HepG2 (cell line): ENCODE data around the gene CDK12. TPM values are rescaled to one million over a fixed set of nuclear protein-coding genes. Genes with fewer than 3 reads are reported as not detected.

Experiments used
- ATAC-seq: fragments of 200-7000 bp; cut with Tn5 transposase; 3 replicates; pipeline ENCODE4 v1.9.1; 2020; ENCODE audit warnings: mild to moderate bottlenecking, moderate library complexity
- BruUV-seq: library from RNA; stranded (reverse); fragments of 400-500 nt; replicated peaks from 2 replicates; lab custom pipeline; 2021; lab: Mats Ljungman, UMichigan
- CTCF ChIA-PET: fragments of 300-600 bp; formaldehyde crosslinking; extraction: SDS; loops from one replicate; lab custom pipeline; 2021; ENCODE audit warnings: low total read pairs, inconsistent platforms, low intra/inter-chr PET ratio; lab: Yijun Ruan, JAX
- POLR2A ChIA-PET: fragments of 350-600 bp; sonication (Branson Sonifier 250); formaldehyde crosslinking; loops from one replicate; lab custom pipeline; 2020; ENCODE audit warnings: antibody characterized with exemption, inconsistent platforms; lab: Yijun Ruan, JAX
- DNase-seq: peaks from one replicate; pipeline ENCODE4 v3.0.0-alpha.2; 2015; ENCODE audit warnings: low spot score
- FAIRE-seq: peaks from 3 replicates; lab custom pipeline; 2011; peaks lifted over from hg19 to GRCh38; lab: Jason Lieb, UNC
- H2AFZ ChIP-seq: one replicate; pipeline ENCODE4 v1.6.1; 2011; ENCODE audit warnings: low read length, inconsistent platforms
- H3K27ac ChIP-seq: fragments of 300-600 bp; 3 replicates; pipeline ENCODE4 v1.8.0; 2011; ENCODE audit warnings: mixed run types, mild to moderate bottlenecking, mixed read lengths, low read length, inconsistent platforms; ENCODE audit not compliant: insufficient read depth; ENCODE audit errors: extremely low read length
- H3K27me3 ChIP-seq, 2 experiments: fragments of 200-600 bp in 1 of 2; 2 replicates in 1 of 2; 3 replicates in 1 of 2; pipeline versions ENCODE4 v1.6.0 to v1.8.0; 2011; ENCODE audit warnings: low read length in 2 of 2, mild to moderate bottlenecking in 2 of 2, moderate library complexity in 2 of 2, inconsistent platforms in 1 of 2; ENCODE audit not compliant: insufficient read depth in 2 of 2, control insufficient read depth in 1 of 2
- H3K36me3 ChIP-seq, 2 experiments: fragments of 200-600 bp in 1 of 2; replicated peaks in 1 of 2; 2 replicates in 1 of 2; 3 replicates in 1 of 2; pipeline versions ENCODE4 v1.5.1 to v1.8.0; 2011; ENCODE audit warnings: low read length in 2 of 2, inconsistent platforms in 1 of 2; ENCODE audit not compliant: insufficient read depth in 2 of 2, control insufficient read depth in 1 of 2
- H3K4me1 ChIP-seq: 2 replicates; pipeline ENCODE4 v1.5.1; 2012; ENCODE audit warnings: low read length, inconsistent platforms; ENCODE audit not compliant: insufficient read depth
- H3K4me2 ChIP-seq: 2 replicates; pipeline ENCODE4 v1.6.0; 2011; ENCODE audit warnings: low read depth, low read length, inconsistent platforms
- H3K4me3 ChIP-seq, 3 experiments: fragments of 200-600 bp in 1 of 3; sonication (generic), shearing (Covaris generic) in 1 of 3; replicated peaks in 1 of 3; 2 replicates each; pipeline ENCODE4 v1.5.1; 2011 to 2016; ENCODE audit warnings: low read length in 3 of 3, inconsistent platforms in 2 of 3, low read depth in 2 of 3, mild to moderate bottlenecking in 2 of 3, control low read depth in 1 of 3, mixed read lengths in 1 of 3; ENCODE audit not compliant: insufficient read depth in 1 of 3
- H3K79me2 ChIP-seq: one replicate; pipeline ENCODE4 v1.6.1; 2011; ENCODE audit warnings: low read length, inconsistent platforms; ENCODE audit not compliant: insufficient read depth
- H3K9ac ChIP-seq: 2 replicates; pipeline ENCODE4 v1.6.0; 2011; ENCODE audit warnings: mild to moderate bottlenecking, low read depth, low read length, inconsistent platforms; ENCODE audit not compliant: insufficient read depth
- H3K9me3 ChIP-seq: 2 replicates; pipeline ENCODE4 v1.5.1; 2012; ENCODE audit warnings: mild to moderate bottlenecking, low read length
- H4K20me1 ChIP-seq: 2 replicates; pipeline ENCODE4 v1.6.0; 2011; ENCODE audit warnings: inconsistent platforms, mild to moderate bottlenecking, low read length, moderate library complexity; ENCODE audit not compliant: insufficient read depth
- ARNTL ChIP-seq: sonication (generic); formaldehyde crosslinking; IDR thresholded peaks from 2 replicates; pipeline ENCODE4 v1.4.0; 2020; ENCODE audit warnings: mild to moderate bottlenecking, missing genetic modification reagents
- CHD4 ChIP-seq: fragments of 200-600 bp; sonication (generic); IDR thresholded peaks from 2 replicates; pipeline ENCODE4 v1.7.0; 2017; ENCODE audit warnings: mild to moderate bottlenecking, low read length, borderline replicate concordance
- MEIS2 ChIP-seq: sonication (generic); formaldehyde crosslinking; IDR thresholded peaks from 2 replicates; pipeline ENCODE4 v1.9.0; 2021; ENCODE audit warnings: mild to moderate bottlenecking, missing genetic modification reagents
- ZBTB38 ChIP-seq: sonication (generic); formaldehyde crosslinking; IDR thresholded peaks from 2 replicates; pipeline ENCODE4 v1.5.1; 2020; ENCODE audit warnings: mild to moderate bottlenecking, missing genetic modification reagents
- ZNF224 ChIP-seq: sonication (generic); formaldehyde crosslinking; IDR thresholded peaks from 2 replicates; pipeline ENCODE4 v1.5.0; 2020; ENCODE audit warnings: mild to moderate bottlenecking, missing genetic modification reagents
- ZNF296 ChIP-seq: sonication (generic); formaldehyde crosslinking; conservative IDR thresholded peaks from 2 replicates; pipeline ENCODE4 v1.5.0; 2020; ENCODE audit warnings: mild to moderate bottlenecking, missing genetic modification reagents
- ZNF629 ChIP-seq: sonication (generic); formaldehyde crosslinking; conservative IDR thresholded peaks from 2 replicates; pipeline ENCODE4 v1.5.0; 2020; ENCODE audit warnings: missing genetic modification reagents
- ZNF841 ChIP-seq: sonication (generic); formaldehyde crosslinking; IDR thresholded peaks from 2 replicates; pipeline ENCODE4 v1.8.1; 2023; ENCODE audit warnings: missing genetic modification reagents, borderline replicate concordance
- WGBS: methylation state at CpG from one replicate; pipeline ENCODE4 v1.1.6; 2017; ENCODE audit warnings: low lambda C conversion rate; 5-methylcytosine and 5-hydroxymethylcytosine counted together
- in situ Hi-C: cut with HindIII; loops from 2 replicates; pipeline ENCODE4 v1.10.0; 2017; ENCODE audit warnings: low pct_unique_long_range_greater_than_20kb; ENCODE audit not compliant: extremely low pct_ligation_motif_present
- intact Hi-C: fragments of 100-400 bp; cut with micrococcal nuclease; formaldehyde crosslinking; loops from one replicate; pipeline ENCODE4 v1.10.0; 2022; ENCODE audit not compliant: unreplicated experiment
- polyA plus RNA-seq, 8 experiments: library from polyadenylated mRNA; depleted of rRNA in 3 of 8; stranded (reverse) in 7 of 8; unstranded in 1 of 8; fragments of >200 nt; fragmentation: Illumina TruSeq in 4 of 8; extraction: Trizol in 4 of 8; gene quantifications; 2 replicates each; pipeline versions ENCODE4 v1.2.1 to v1.2.3, GENCODE V29; 2011 to 2016; ENCODE audit warnings: low read depth in 4 of 8, missing spikeins in 1 of 8, mixed read lengths in 1 of 8; ENCODE audit not compliant: insufficient read depth in 1 of 8
- small RNA-seq, 3 experiments: library from RNA; depleted of rRNA; stranded (forward); fragments of <200 nt; gene quantifications; one replicate each; pipeline ENCODE3, GENCODE V24; 2012; ENCODE audit warnings: low read depth in 2 of 3, low replicate concordance in 1 of 3; ENCODE audit not compliant: insufficient read length in 3 of 3, insufficient read depth in 2 of 3
- total RNA-seq, 5 experiments: library from RNA; depleted of rRNA; stranded (reverse); fragments of >200 nt; fragmentation: Illumina TruSeq; extraction: Trizol; gene quantifications; 2 replicates each; pipeline ENCODE4 v1.2.3, GENCODE V29; 2016; ENCODE audit warnings: low read depth in 1 of 5

Gene CDK12
- total and polyA plus RNA-seq, 2 of the 13 experiments (the other 11 are each of a cell fraction or from before 2014, with no cell fraction given), result 24.0 to 88.6 TPM

GRCh38 chr17:39582658-39583057, 121.4 kb downstream of the CDK12 start:
- Histone ChIP-seq H3K27ac (no peak overlapping the region), H3K79me2 (no peaks in the 10 kb centered on the region)
- DNase-seq (no peak), ATAC-seq (no peak)
- CTCF ChIA-PET, result no interaction called here
- peak; percentile 63 for TF ChIP-seq ZNF629 (CRISPR knock-in tag)
- no peak for TF ChIP-seq ARNTL (CRISPR knock-in tag)
- TF ChIP-seq MEIS2 (CRISPR knock-in tag), result no peak
- no peak for TF ChIP-seq ZNF224 (CRISPR knock-in tag)
- TF ChIP-seq CHD4, result no peak
- no peak for TF ChIP-seq ZNF841
- no peak for TF ChIP-seq ZNF296 (CRISPR knock-in tag)
- no peak for TF ChIP-seq ZBTB38 (CRISPR knock-in tag)
- TF ChIP-seq, all 625 proteins: peak for 1
- Histone ChIP-seq H3K36me3 (no peaks in the 10 kb centered on the region), H3K4me1 (no peaks in the 10 kb centered on the region), H2AFZ (no peak overlapping the region), H4K20me1 (0 out of 2 replicates have a peak, but pooled peaks cover 3% of the 10 kb centered on the region), H3K4me3 (no peak overlapping the region), H3K27me3 (peaks cover 7 to 20% of the 10 kb centered on the region in 2 experiments; a peak in 3 of 5 replicates), H3K4me2 (no peak overlapping the region), H3K9me3 (no peaks in the 10 kb centered on the region), H3K9ac (no peak overlapping the region)
- FAIRE-seq, result no peak
- in situ Hi-C loops (no loop called here), intact Hi-C loops (no loop called here)
- no TSS peak for BruUV-seq
- WGBS, result 0% methylated on average over 2 of the region's 2 CpGs
- POLR2A ChIA-PET, result interaction anchor here (0.7 kb wide), 1 partner anchor 531 kb away, joined by 4 read pairs; no protein-coding TSS in a partner anchor

Small RNA genes lying within 50 kb of the gene (small RNA-seq; reads per million reads assigned to genes)
- gene RNU6-233P, result 0 reads per million in 3 experiments

Other genes with a start within 250 kb of the CDK12 start
- not detected in 2 replicates for gene STAC2, start 235.5 kb upstream of the CDK12 start, total RNA-seq (2016; rRNA removed; fragmentation: Illumina TruSeq; extraction: Trizol)
- not detected in 2 replicates for gene STAC2, start 235.5 kb upstream of the CDK12 start, polyA plus RNA-seq (2011; rRNA removed)
- gene FBXL20, start 59.9 kb upstream of the CDK12 start, total RNA-seq (2016; rRNA removed; fragmentation: Illumina TruSeq; extraction: Trizol), result 10.2 and 10.6 TPM in 2 replicates
- gene FBXL20, start 59.9 kb upstream of the CDK12 start, polyA plus RNA-seq (2011; rRNA removed), result 8.6 and 10.3 TPM in 2 replicates
- gene MED1, start 10.2 kb upstream of the CDK12 start, total RNA-seq (2016; rRNA removed; fragmentation: Illumina TruSeq; extraction: Trizol), result 37.5 and 60.9 TPM in 2 replicates
- gene MED1, start 10.2 kb upstream of the CDK12 start, polyA plus RNA-seq (2011; rRNA removed), result 35.1 and 40.1 TPM in 2 replicates
- gene NEUROD2, start 146.4 kb downstream of the CDK12 start, total RNA-seq (2016; rRNA removed; fragmentation: Illumina TruSeq; extraction: Trizol), result not detected in 2 replicates
- gene NEUROD2, start 146.4 kb downstream of the CDK12 start, polyA plus RNA-seq (2011; rRNA removed), result not detected in 2 replicates
- gene PPP1R1B, start 165.5 kb downstream of the CDK12 start, total RNA-seq (2016; rRNA removed; fragmentation: Illumina TruSeq; extraction: Trizol), result not detected in 2 replicates
- 0.08 and 0.18 TPM in 2 replicates for gene PPP1R1B, start 165.5 kb downstream of the CDK12 start, polyA plus RNA-seq (2011; rRNA removed)
- gene STARD3, start 175.7 kb downstream of the CDK12 start, total RNA-seq (2016; rRNA removed; fragmentation: Illumina TruSeq; extraction: Trizol), result 17.2 and 34.6 TPM in 2 replicates
- 100 and 114 TPM in 2 replicates for gene STARD3, start 175.7 kb downstream of the CDK12 start, polyA plus RNA-seq (2011; rRNA removed)
- gene TCAP, start 203.9 kb downstream of the CDK12 start, total RNA-seq (2016; rRNA removed; fragmentation: Illumina TruSeq; extraction: Trizol), result 0.14 and 0.24 TPM in 2 replicates
- gene TCAP, start 203.9 kb downstream of the CDK12 start, polyA plus RNA-seq (2011; rRNA removed), result 0.65 and 0.84 TPM in 2 replicates
- gene PNMT, start 207.0 kb downstream of the CDK12 start, total RNA-seq (2016; rRNA removed; fragmentation: Illumina TruSeq; extraction: Trizol), result not detected in 2 replicates
- gene PNMT, start 207.0 kb downstream of the CDK12 start, polyA plus RNA-seq (2011; rRNA removed), result 0.22 and 0.25 TPM in 2 replicates
- 5.1 and 11.9 TPM in 2 replicates for gene PGAP3, start 226.6 kb downstream of the CDK12 start, total RNA-seq (2016; rRNA removed; fragmentation: Illumina TruSeq; extraction: Trizol)
- gene PGAP3, start 226.6 kb downstream of the CDK12 start, polyA plus RNA-seq (2011; rRNA removed), result 14.6 and 21.2 TPM in 2 replicates
- gene ERBB2, start 238.6 kb downstream of the CDK12 start, total RNA-seq (2016; rRNA removed; fragmentation: Illumina TruSeq; extraction: Trizol), result 30.2 and 64.1 TPM in 2 replicates
- gene ERBB2, start 238.6 kb downstream of the CDK12 start, polyA plus RNA-seq (2011; rRNA removed), result 57.7 and 77.7 TPM in 2 replicates